PC-3 (cell line): ENCODE data around the gene CCNB1. TPM values are rescaled to one million over a fixed set of nuclear protein-coding genes. Genes with fewer than 3 reads are reported as not detected.

Experiments used
- ATAC-seq: fragments of 200-7000 bp; cut with Tn5 transposase; 2 replicates; pipeline ENCODE4 v1.9.1; 2020; ENCODE audit warnings: mild to moderate bottlenecking, moderate library complexity
- BruUV-seq: library from RNA; stranded (reverse); fragments of 400-500 nt; replicated peaks from 2 replicates; lab custom pipeline; 2021; lab: Mats Ljungman, UMichigan
- CTCF ChIA-PET: fragments of 300-600 bp; sonication (Branson Sonifier 250); formaldehyde crosslinking; loops from one replicate; lab custom pipeline; 2022; ENCODE audit warnings: antibody characterized with exemption; lab: Charles Lee
- POLR2A ChIA-PET: fragments of 300-600 bp; sonication (Branson Sonifier 250); formaldehyde crosslinking; loops from one replicate; lab custom pipeline; 2022; ENCODE audit warnings: antibody characterized with exemption; ENCODE audit not compliant: unreplicated experiment; lab: Charles Lee
- DNase-seq: peaks from one replicate; pipeline ENCODE4 v3.0.0-alpha.2; 2015
- H2AFZ ChIP-seq: fragments of 300-600 bp; sonication (generic); 2 replicates; pipeline ENCODE4 v1.6.0; 2016; ENCODE audit warnings: antibody characterized with exemption, low read length
- H3F3A ChIP-seq: fragments of 300-600 bp; sonication (generic); one replicate; pipeline ENCODE4 v1.6.0; 2017; ENCODE audit warnings: antibody characterized with exemption, low read length, control low read depth, mild to moderate bottlenecking; ENCODE audit not compliant: unreplicated experiment
- H3K27ac ChIP-seq: fragments of 300-600 bp; sonication (generic); 2 replicates; pipeline ENCODE4 v1.5.1; 2016; ENCODE audit warnings: mild to moderate bottlenecking, low read length
- H3K27me3 ChIP-seq: fragments of 300-600 bp; sonication (generic); 2 replicates; pipeline ENCODE4 v1.6.1; 2016; ENCODE audit warnings: low read length, mixed read lengths
- H3K36me3 ChIP-seq: fragments of 300-600 bp; sonication (generic); 2 replicates; pipeline ENCODE4 v1.6.1; 2016; ENCODE audit warnings: low read depth, mixed run types, low read length, mixed read lengths
- H3K4me1 ChIP-seq: fragments of 300-600 bp; sonication (generic); 2 replicates; pipeline ENCODE4 v1.5.1; 2016; ENCODE audit warnings: low read length; ENCODE audit not compliant: insufficient read depth
- H3K4me2 ChIP-seq: fragments of 300-600 bp; sonication (generic); 2 replicates; pipeline ENCODE4 v1.6.0; 2016; ENCODE audit warnings: low read length
- H3K4me3 ChIP-seq: fragments of 300-600 bp; sonication (generic); 2 replicates; pipeline ENCODE4 v1.5.1; 2016; ENCODE audit warnings: mild to moderate bottlenecking, low read length, mixed read lengths
- H3K79me2 ChIP-seq: fragments of 300-600 bp; sonication (generic); 2 replicates; pipeline ENCODE4 v1.6.1; 2017; ENCODE audit warnings: low read length, mixed read lengths
- H3K9ac ChIP-seq: fragments of 300-600 bp; sonication (generic); 2 replicates; pipeline ENCODE4 v1.6.0; 2016; ENCODE audit warnings: mild to moderate bottlenecking, low read length
- H3K9me2 ChIP-seq: fragments of 300-600 bp; sonication (generic); replicated peaks from 2 replicates; pipeline ENCODE4 v1.6.1; 2016; ENCODE audit warnings: mixed run types, low read length, mixed read lengths
- H3K9me3 ChIP-seq: fragments of 300-600 bp; sonication (generic); 2 replicates; pipeline ENCODE4 v1.6.1; 2016; ENCODE audit warnings: low read length, mixed read lengths
- H4K20me1 ChIP-seq: fragments of 300-600 bp; sonication (generic); 2 replicates; pipeline ENCODE4 v1.6.1; 2016; ENCODE audit warnings: low read length, mixed read lengths
- EZH2 ChIP-seq: fragments of 300-600 bp; sonication (generic); IDR thresholded peaks from one replicate; pipeline ENCODE4 v1.6.1; 2017; ENCODE audit warnings: antibody characterized with exemption, mild to moderate bottlenecking, low read length; ENCODE audit not compliant: unreplicated experiment
- EZH2phosphoT487 ChIP-seq: fragments of 300-600 bp; sonication (generic); IDR thresholded peaks from 2 replicates; pipeline ENCODE4 v1.6.1; 2018; ENCODE audit warnings: mild to moderate bottlenecking, antibody characterized with exemption, low read length, borderline replicate concordance
- intact Hi-C: fragments of 100-400 bp; cut with micrococcal nuclease; formaldehyde crosslinking; loops from 2 replicates; pipeline ENCODE4 v1.9.0; 2023
- total RNA-seq: library from RNA; depleted of rRNA; stranded (reverse); fragments of >200 nt; gene quantifications from 2 replicates; pipeline ENCODE4 v1.2.3, GENCODE V29; 2014
- TF ChIP-seq, protein P1 (sequence below): fragments of 300-600 bp; sonication (generic); conservative IDR thresholded peaks from 2 replicates; pipeline ENCODE4 v1.5.1; 2017; ENCODE audit warnings: antibody characterized with exemption, low read depth, mild to moderate bottlenecking, low read length

Gene CCNB1
- total RNA-seq, 1 experiment from 2014 or later, result 185 TPM

DNA sequence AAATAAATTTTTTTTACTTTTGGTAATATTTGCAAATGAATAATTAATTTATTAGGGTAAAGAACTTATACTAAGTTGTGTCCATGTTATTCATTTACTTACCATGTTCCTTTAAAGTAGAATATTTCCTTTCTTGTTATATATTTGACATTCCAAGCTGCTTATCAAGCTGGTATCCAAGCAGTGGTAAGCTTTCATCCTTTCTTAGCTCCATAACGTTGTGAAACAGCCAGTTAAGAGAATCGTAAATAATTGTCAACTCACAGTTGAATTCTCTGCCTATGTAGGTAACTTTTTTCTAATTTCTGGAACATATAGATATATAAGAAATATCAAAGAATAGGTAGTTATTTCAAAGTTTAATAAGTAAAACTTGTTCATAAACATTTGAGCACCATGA is 36.7 kb upstream of the CCNB1 start:
- Histone ChIP-seq H3K79me2 (no peaks in the 10 kb centered on the region), H3F3A (no peaks in the 10 kb centered on the region), H3K27me3 (no peaks in the 10 kb centered on the region), H3K4me1 (peaks cover 7% of the 10 kb centered on the region; the same call in 1 of the 2 replicates), H3K4me2 (no peak overlapping the region), H2AFZ (no peak overlapping the region), H4K20me1 (no peaks in the 10 kb centered on the region), H3K4me3 (no peak overlapping the region), H3K36me3 (peaks cover 8% of the 10 kb centered on the region), H3K9me2 (no peaks in the 10 kb centered on the region), H3K27ac (no peak overlapping the region), H3K9ac (no peak overlapping the region), H3K9me3 (no peaks in the 10 kb centered on the region)
- ChIA-PET CTCF (no interaction called here), POLR2A (no interaction called here)
- BruUV-seq, result no TSS peak
- ATAC-seq (no peak), DNase-seq (no peak)
- TF ChIP-seq EZH2, result no peak
- TF ChIP-seq, protein P1, sequence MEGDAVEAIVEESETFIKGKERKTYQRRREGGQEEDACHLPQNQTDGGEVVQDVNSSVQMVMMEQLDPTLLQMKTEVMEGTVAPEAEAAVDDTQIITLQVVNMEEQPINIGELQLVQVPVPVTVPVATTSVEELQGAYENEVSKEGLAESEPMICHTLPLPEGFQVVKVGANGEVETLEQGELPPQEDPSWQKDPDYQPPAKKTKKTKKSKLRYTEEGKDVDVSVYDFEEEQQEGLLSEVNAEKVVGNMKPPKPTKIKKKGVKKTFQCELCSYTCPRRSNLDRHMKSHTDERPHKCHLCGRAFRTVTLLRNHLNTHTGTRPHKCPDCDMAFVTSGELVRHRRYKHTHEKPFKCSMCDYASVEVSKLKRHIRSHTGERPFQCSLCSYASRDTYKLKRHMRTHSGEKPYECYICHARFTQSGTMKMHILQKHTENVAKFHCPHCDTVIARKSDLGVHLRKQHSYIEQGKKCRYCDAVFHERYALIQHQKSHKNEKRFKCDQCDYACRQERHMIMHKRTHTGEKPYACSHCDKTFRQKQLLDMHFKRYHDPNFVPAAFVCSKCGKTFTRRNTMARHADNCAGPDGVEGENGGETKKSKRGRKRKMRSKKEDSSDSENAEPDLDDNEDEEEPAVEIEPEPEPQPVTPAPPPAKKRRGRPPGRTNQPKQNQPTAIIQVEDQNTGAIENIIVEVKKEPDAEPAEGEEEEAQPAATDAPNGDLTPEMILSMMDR, result no peak
- no peak for TF ChIP-seq EZH2phosphoT487
- intact Hi-C loops, result no loop called here

DNA sequence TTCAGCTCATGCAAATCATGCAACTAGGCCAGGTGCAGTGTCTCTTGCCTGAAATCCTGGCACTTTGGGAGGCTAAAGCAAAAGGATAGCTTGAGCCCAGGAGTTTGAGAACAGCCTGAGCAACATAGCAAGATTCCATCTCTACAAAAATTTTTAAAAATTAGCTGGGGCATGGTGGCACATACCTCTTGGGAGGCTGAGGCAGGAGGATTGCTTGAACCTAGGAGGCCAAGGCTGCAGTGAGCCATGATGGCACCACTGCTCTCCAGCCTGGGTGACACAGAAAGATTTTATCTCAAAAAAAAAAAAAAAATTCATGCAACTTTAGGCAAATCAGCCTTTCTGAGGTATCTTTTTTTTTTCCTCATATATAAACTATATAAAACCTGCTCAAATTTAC is 35.6 kb upstream of the CCNB1 start:
- intact Hi-C loops, result no loop called here
- BruUV-seq, result no TSS peak
- POLR2A ChIA-PET, result no interaction called here

DNA sequence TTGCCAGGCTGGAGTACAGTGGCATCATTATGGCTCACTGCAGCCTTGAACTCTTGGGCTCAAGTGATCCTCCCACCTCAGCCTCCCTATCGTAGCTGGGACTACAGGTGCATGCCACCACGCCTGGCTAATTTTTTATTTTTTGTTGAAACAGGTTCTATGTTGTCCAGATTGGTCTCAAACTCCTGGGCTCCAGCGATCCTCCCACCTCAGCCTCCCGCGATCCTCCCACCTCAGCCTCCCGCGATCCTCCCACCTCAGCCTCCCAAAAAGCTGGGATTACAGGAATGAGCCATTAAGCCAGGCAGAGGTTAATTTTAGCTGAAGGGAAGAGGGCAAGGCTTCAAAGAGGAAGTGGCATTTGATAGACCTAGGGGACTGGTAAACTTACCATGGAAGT is 32.8 kb upstream of the CCNB1 start:
- ATAC-seq (no peak), DNase-seq (no peak)
- Histone ChIP-seq H3K9me2 (no peaks in the 10 kb centered on the region), H3K4me2 (no peak overlapping the region), H3K9me3 (no peaks in the 10 kb centered on the region), H2AFZ (no peak overlapping the region), H3K27me3 (no peaks in the 10 kb centered on the region), H3F3A (no peaks in the 10 kb centered on the region), H3K9ac (no peak overlapping the region), H4K20me1 (no peaks in the 10 kb centered on the region), H3K27ac (no peak overlapping the region), H3K4me1 (peaks cover 4% of the 10 kb centered on the region; the same call in 1 of the 2 replicates), H3K36me3 (peaks cover 5% of the 10 kb centered on the region), H3K4me3 (no peak overlapping the region), H3K79me2 (no peaks in the 10 kb centered on the region)
- BruUV-seq, result no TSS peak
- intact Hi-C loops, result no loop called here
- TF ChIP-seq EZH2phosphoT487 (no peak), EZH2 (no peak)
- TF ChIP-seq, protein P1, result no peak
- POLR2A ChIA-PET, result no interaction called here
- CTCF ChIA-PET, result no interaction called here

More for the DNA sequence above, 35.6 kb upstream of the CCNB1 start:
- no peak overlapping the region for H3K4me2 ChIP-seq
- no peaks in the 10 kb centered on the region for H4K20me1 ChIP-seq
- ATAC-seq (no peak), DNase-seq (no peak)
- H3K79me2 ChIP-seq, result no peaks in the 10 kb centered on the region
- peaks cover 8% of the 10 kb centered on the region for H3K36me3 ChIP-seq
- TF ChIP-seq, protein P1, result no peak
- TF ChIP-seq EZH2 (no peak), EZH2phosphoT487 (no peak)
- no peaks in the 10 kb centered on the region for H3K9me3 ChIP-seq
- no peaks in the 10 kb centered on the region for H3K9me2 ChIP-seq
- no peaks in the 10 kb centered on the region for H3F3A ChIP-seq
- no peak overlapping the region for H3K9ac ChIP-seq
- no peaks in the 10 kb centered on the region for H3K27me3 ChIP-seq
- H3K4me1 ChIP-seq, result peaks cover 7% of the 10 kb centered on the region; the same call in 1 of the 2 replicates
- no peak overlapping the region for H3K4me3 ChIP-seq
- no peak overlapping the region for H3K27ac ChIP-seq
- CTCF ChIA-PET, result no interaction called here
- no peak overlapping the region for H2AFZ ChIP-seq
